Measurements from ENCODE around the gene FURIN. TPM values are rescaled to one million over a fixed set of nuclear protein-coding genes. Genes with fewer than 3 reads are reported as not detected.
"Not testable (repeated sequence)": the region's sequence is repeated elsewhere in the genome, so short reads cannot be mapped to it uniquely, and the experiment has no call there.

The FURIN gene
- total RNA-seq, 1 donor from 2014 or later, result 51.6 TPM

GRCh38 chr15:90907838-90908507 lies 39.6 kb downstream of the FURIN start:
- peak; percentile 74 for ATAC-seq
- DNase-seq (ENCODE audit: low spot score), result no peak
- intact Hi-C loops (cut with DNase I), result no loop called here

- peak; percentile 55 for DNase-seq (ENCODE audit: low spot score)
- ATAC-seq; intact Hi-C loops (cut with DNase I): not testable (repeated sequence)
These were observed 41.1 kb downstream of the FURIN start for GRCh38 chr15:90909449-90909848.

- intact Hi-C loops (cut with DNase I), result no loop called here
- ATAC-seq, result no peak
- DNase-seq (ENCODE audit: low spot score), result no peak
These were observed 41.6 kb downstream of the FURIN start for GRCh38 chr15:90909976-90910375.

GRCh38 chr15:90910441-90911301 lies 42.3 kb downstream of the FURIN start:
- intact Hi-C loops (cut with DNase I), result no loop called here
- ATAC-seq (no peak), DNase-seq (ENCODE audit: low spot score) (peak; percentile 50)

GRCh38 chr15:90911302-90911623 lies 42.9 kb downstream of the FURIN start:
- DNase-seq (ENCODE audit: low spot score) (peak; percentile 60), ATAC-seq (no peak)

GRCh38 chr15:90911906-90912769 lies 43.8 kb downstream of the FURIN start:
- ATAC-seq (no peak), DNase-seq (ENCODE audit: low spot score) (peak; percentile 50)
- intact Hi-C loops (cut with DNase I), result no loop called here

More at GRCh38 chr15:90911302-90911623, 42.9 kb downstream of the FURIN start:
- intact Hi-C loops (cut with DNase I), result no loop called here

GRCh38 chr15:90912770-90913075 lies 44.3 kb downstream of the FURIN start:
- intact Hi-C loops (cut with DNase I), result no loop called here
- ATAC-seq, result no peak

GRCh38 chr15:90913398-90913944 lies 45.1 kb downstream of the FURIN start:
- intact Hi-C loops (cut with DNase I), result no loop called here
- ATAC-seq (no peak), DNase-seq (ENCODE audit: low spot score) (no peak)

More at GRCh38 chr15:90912770-90913075, 44.3 kb downstream of the FURIN start:
- no peak for DNase-seq (ENCODE audit: low spot score)

GRCh38 chr15:90914305-90915080 lies 46.1 kb downstream of the FURIN start:
- intact Hi-C loops (cut with DNase I), result no loop called here
- ATAC-seq (no peak), DNase-seq (ENCODE audit: low spot score) (no peak)

- no peak for ATAC-seq
- DNase-seq (ENCODE audit: low spot score), result no peak
- intact Hi-C loops (cut with DNase I), result no loop called here
These were observed 46.9 kb downstream of the FURIN start for GRCh38 chr15:90915216-90915807.

- peak; percentile 46 for ATAC-seq
- DNase-seq (ENCODE audit: low spot score), result peak; percentile 70
- intact Hi-C loops (cut with DNase I), result no loop called here
These were observed 47.5 kb downstream of the FURIN start for GRCh38 chr15:90915808-90916440.

- intact Hi-C loops (cut with DNase I), result no loop called here
- DNase-seq (ENCODE audit: low spot score) (no peak), ATAC-seq (no peak)
These were observed 48.1 kb downstream of the FURIN start for GRCh38 chr15:90916461-90916860.

- DNase-seq (ENCODE audit: low spot score), result no peak
- intact Hi-C loops (cut with DNase I), result no loop called here
- ATAC-seq, result no peak
These were observed 49.2 kb downstream of the FURIN start for GRCh38 chr15:90917569-90917968.

GRCh38 chr15:90918034-90918788 lies 49.8 kb downstream of the FURIN start:
- intact Hi-C loops (cut with DNase I), result no loop called here
- DNase-seq (ENCODE audit: low spot score) (no peak), ATAC-seq (no peak)

- intact Hi-C loops (cut with DNase I), result no loop called here
- ATAC-seq (no peak), DNase-seq (ENCODE audit: low spot score) (no peak)
These were observed 50.4 kb downstream of the FURIN start for GRCh38 chr15:90918835-90919234.

- ATAC-seq (no peak), DNase-seq (ENCODE audit: low spot score) (no peak)
- intact Hi-C loops (cut with DNase I), result no loop called here
These were observed 53.5 kb downstream of the FURIN start for GRCh38 chr15:90921887-90922286.

- ATAC-seq; intact Hi-C loops (cut with DNase I); DNase-seq (ENCODE audit: low spot score): not testable (repeated sequence)
These were observed 54.4 kb downstream of the FURIN start for GRCh38 chr15:90922712-90923322.
